ENCODE data around the gene KCND3.

DNA sequence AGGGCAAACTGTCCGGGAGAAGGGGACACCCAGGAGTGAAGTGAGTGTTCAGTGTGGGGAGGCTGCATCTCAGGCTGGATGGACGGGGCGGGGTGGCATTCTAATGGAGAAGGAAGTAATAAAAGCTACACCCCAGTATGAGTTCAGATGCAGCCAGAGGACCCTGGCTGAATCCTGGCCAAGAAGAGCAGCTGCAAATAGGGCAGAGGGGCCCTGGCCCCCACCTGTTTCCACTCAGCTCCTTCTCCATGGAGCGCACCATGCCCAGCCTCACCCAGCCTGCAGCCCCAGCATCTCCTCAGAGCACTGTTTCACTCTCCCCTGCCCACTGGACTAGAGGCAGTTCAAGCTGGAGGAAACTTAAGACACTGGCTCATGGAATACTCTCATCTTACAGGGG, 46.4 kb downstream of the KCND3 start:
- TF ChIP-seq, protein P1, sequence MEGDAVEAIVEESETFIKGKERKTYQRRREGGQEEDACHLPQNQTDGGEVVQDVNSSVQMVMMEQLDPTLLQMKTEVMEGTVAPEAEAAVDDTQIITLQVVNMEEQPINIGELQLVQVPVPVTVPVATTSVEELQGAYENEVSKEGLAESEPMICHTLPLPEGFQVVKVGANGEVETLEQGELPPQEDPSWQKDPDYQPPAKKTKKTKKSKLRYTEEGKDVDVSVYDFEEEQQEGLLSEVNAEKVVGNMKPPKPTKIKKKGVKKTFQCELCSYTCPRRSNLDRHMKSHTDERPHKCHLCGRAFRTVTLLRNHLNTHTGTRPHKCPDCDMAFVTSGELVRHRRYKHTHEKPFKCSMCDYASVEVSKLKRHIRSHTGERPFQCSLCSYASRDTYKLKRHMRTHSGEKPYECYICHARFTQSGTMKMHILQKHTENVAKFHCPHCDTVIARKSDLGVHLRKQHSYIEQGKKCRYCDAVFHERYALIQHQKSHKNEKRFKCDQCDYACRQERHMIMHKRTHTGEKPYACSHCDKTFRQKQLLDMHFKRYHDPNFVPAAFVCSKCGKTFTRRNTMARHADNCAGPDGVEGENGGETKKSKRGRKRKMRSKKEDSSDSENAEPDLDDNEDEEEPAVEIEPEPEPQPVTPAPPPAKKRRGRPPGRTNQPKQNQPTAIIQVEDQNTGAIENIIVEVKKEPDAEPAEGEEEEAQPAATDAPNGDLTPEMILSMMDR (IDR thresholded peaks at IDR 0.05): no peak
- TF ChIP-seq ZFX (IDR thresholded peaks at IDR 0.05; ENCODE audit: borderline replicate concordance): no peak

Measured in 22Rv1 (cell line).